ENCODE data around the gene TRIM71.
"Not testable (repeated sequence)": the region's sequence is repeated elsewhere in the genome, so short reads cannot be mapped to it uniquely, and the experiment has no call there.

GRCh38 chr3:32945598-32945997 is 127.8 kb downstream of the TRIM71 start:
- TF ChIP-seq CTCF (IDR thresholded peaks at IDR 0.05; ENCODE audit: low read depth, low read length, poor library complexity, severe bottlenecking); EZH2phosphoT487 (IDR thresholded peaks at IDR 0.05; ENCODE audit: borderline replicate concordance, low read length): not testable (repeated sequence)
